Activated naive CD8-positive, alpha-beta T cell treated with anti-CD3 and anti-CD28 coated beads for 36 hours (primary cell): ENCODE measurements around the gene PLXNB3. TPM values are rescaled to one million over a fixed set of nuclear protein-coding genes. Genes with fewer than 3 reads are reported as not detected.
A peak's percentile ranks its signal among the peaks of the same experiment; 100 is the strongest.

Experiments
- DNase-seq: peaks from one replicate; pipeline ENCODE4 v3.0.0; 2021
- H3K27ac Mint-ChIP-seq: one replicate; pipeline ENCODE4 v1.8.0; 2022; ENCODE audit warnings: mild to moderate bottlenecking, moderate library complexity, mixed read lengths
- H3K27me3 Mint-ChIP-seq: one replicate; pipeline ENCODE4 v1.8.0; 2022; ENCODE audit warnings: mild to moderate bottlenecking, mixed read lengths
- H3K36me3 Mint-ChIP-seq: one replicate; pipeline ENCODE4 v1.8.0; 2021; ENCODE audit warnings: mild to moderate bottlenecking, mixed read lengths
- H3K4me1 Mint-ChIP-seq: one replicate; pipeline ENCODE4 v1.8.0; 2021; ENCODE audit warnings: mixed read lengths
- H3K4me3 Mint-ChIP-seq: one replicate; pipeline ENCODE4 v1.8.0; 2022; ENCODE audit warnings: mild to moderate bottlenecking, moderate library complexity, mixed read lengths
- H3K9me3 Mint-ChIP-seq: one replicate; pipeline ENCODE4 v1.8.0; 2022; ENCODE audit warnings: mixed read lengths
- total RNA-seq, 2 experiments: library from RNA; stranded (reverse); gene quantifications; one replicate each; pipeline ENCODE4 v1.2.3, GENCODE V29; 2021

The PLXNB3 gene
- total RNA-seq, 2 experiments from 2014 or later = 2.8 to 4.2 TPM

- Mint-ChIP-seq H3K27me3 (no peaks in the 10 kb centered on the region), H3K27ac (no peak overlapping the region), H3K4me3 (no peak overlapping the region), H3K4me1 (no peaks in the 10 kb centered on the region), H3K9me3 (no peaks in the 10 kb centered on the region), H3K36me3 (no peaks in the 10 kb centered on the region)
- no peak for DNase-seq
These were observed 18.8 kb downstream of the PLXNB3 start for GRCh38 chrX:153782871-153783270.

- Mint-ChIP-seq H3K36me3 (no peaks in the 10 kb centered on the region), H3K27me3 (no peaks in the 10 kb centered on the region), H3K9me3 (no peaks in the 10 kb centered on the region), H3K27ac (no peak overlapping the region), H3K4me3 (no peak overlapping the region), H3K4me1 (no peaks in the 10 kb centered on the region)
- DNase-seq = no peak
These were observed 19.4 kb downstream of the PLXNB3 start for GRCh38 chrX:153783378-153784013.

- no peaks in the 10 kb centered on the region for H3K9me3 Mint-ChIP-seq
- no peak overlapping the region for H3K27ac Mint-ChIP-seq
- H3K4me1 Mint-ChIP-seq = no peaks in the 10 kb centered on the region
- no peak overlapping the region for H3K4me3 Mint-ChIP-seq
- H3K36me3 Mint-ChIP-seq = peaks cover 2% of the 10 kb centered on the region
- DNase-seq = no peak
- H3K27me3 Mint-ChIP-seq = no peaks in the 10 kb centered on the region
These were observed 20.4 kb downstream of the PLXNB3 start for GRCh38 chrX:153784325-153784967.

GRCh38 chrX:153786669-153787068 is 22.6 kb downstream of the PLXNB3 start:
- Mint-ChIP-seq H3K4me1 (no peaks in the 10 kb centered on the region), H3K27me3 (no peaks in the 10 kb centered on the region), H3K36me3 (peaks cover 2% of the 10 kb centered on the region), H3K4me3 (no peak overlapping the region), H3K9me3 (no peaks in the 10 kb centered on the region), H3K27ac (no peak overlapping the region)
- no peak for DNase-seq

- Mint-ChIP-seq H3K36me3 (peaks cover 6% of the 10 kb centered on the region), H3K4me1 (peaks cover 6% of the 10 kb centered on the region), H3K27ac (no peak overlapping the region), H3K27me3 (no peaks in the 10 kb centered on the region), H3K4me3 (no peak overlapping the region), H3K9me3 (no peaks in the 10 kb centered on the region)
- no peak for DNase-seq
These were observed 25.6 kb downstream of the PLXNB3 start for GRCh38 chrX:153789654-153790053.

GRCh38 chrX:153791104-153791852 is 27.2 kb downstream of the PLXNB3 start:
- Mint-ChIP-seq H3K4me1 (peaks cover 8% of the 10 kb centered on the region), H3K27me3 (no peaks in the 10 kb centered on the region), H3K36me3 (peaks cover 14% of the 10 kb centered on the region), H3K27ac (no peak overlapping the region), H3K9me3 (no peaks in the 10 kb centered on the region), H3K4me3 (no peak overlapping the region)
- DNase-seq = no peak

GRCh38 chrX:153792368-153792767 is 28.3 kb downstream of the PLXNB3 start:
- H3K4me3 Mint-ChIP-seq = peak overlapping the region; percentile 98
- H3K27me3 Mint-ChIP-seq = no peaks in the 10 kb centered on the region
- H3K4me1 Mint-ChIP-seq = peaks cover 9% of the 10 kb centered on the region
- H3K27ac Mint-ChIP-seq = no peak overlapping the region
- H3K36me3 Mint-ChIP-seq = peaks cover 20% of the 10 kb centered on the region
- DNase-seq = no peak
- no peaks in the 10 kb centered on the region for H3K9me3 Mint-ChIP-seq

GRCh38 chrX:153793291-153793690 is 29.2 kb downstream of the PLXNB3 start:
- Mint-ChIP-seq H3K27ac (peak overlapping the region; percentile 88), H3K36me3 (peaks cover 20% of the 10 kb centered on the region), H3K4me1 (peaks cover 9% of the 10 kb centered on the region), H3K4me3 (peak overlapping the region; percentile 98), H3K27me3 (no peaks in the 10 kb centered on the region), H3K9me3 (no peaks in the 10 kb centered on the region)
- DNase-seq = no peak

- peak; percentile 93 for DNase-seq
- Mint-ChIP-seq H3K27me3 (no peaks in the 10 kb centered on the region), H3K4me1 (peaks cover 9% of the 10 kb centered on the region), H3K9me3 (no peaks in the 10 kb centered on the region), H3K4me3 (peak within 1 kb of the TSS; percentile 98), H3K36me3 (peaks cover 18% of the 10 kb centered on the region), H3K27ac (peak within 1 kb of the TSS; percentile 96)
These were observed 30.2 kb downstream of the PLXNB3 start, which contains the start of the genes IDH3G and SSR4 for GRCh38 chrX:153794018-153794896. TSS of gene IDH3G (minus strand) at chrX:153794375. CDS start at chrX:153794326, 49 bp downstream. TSS of gene SSR4 (plus strand) at chrX:153794668. CDS start at chrX:153794688, 20 bp downstream.

GRCh38 chrX:153794897-153795816 is 31.1 kb downstream of the PLXNB3 start:
- H3K27ac Mint-ChIP-seq = peak overlapping the region; percentile 96
- no peaks in the 10 kb centered on the region for H3K27me3 Mint-ChIP-seq
- H3K36me3 Mint-ChIP-seq = peaks cover 18% of the 10 kb centered on the region
- H3K4me3 Mint-ChIP-seq = peak overlapping the region; percentile 98
- peaks cover 9% of the 10 kb centered on the region for H3K4me1 Mint-ChIP-seq
- DNase-seq = peak; percentile 27
- H3K9me3 Mint-ChIP-seq = no peaks in the 10 kb centered on the region

- Mint-ChIP-seq H3K4me1 (peaks cover 9% of the 10 kb centered on the region), H3K9me3 (no peaks in the 10 kb centered on the region), H3K36me3 (peaks cover 18% of the 10 kb centered on the region), H3K27me3 (no peaks in the 10 kb centered on the region), H3K4me3 (no peak overlapping the region), H3K27ac (no peak overlapping the region)
- DNase-seq = no peak
These were observed 33.5 kb downstream of the PLXNB3 start for GRCh38 chrX:153797415-153798015.

- Mint-ChIP-seq H3K36me3 (peaks cover 14% of the 10 kb centered on the region), H3K9me3 (no peaks in the 10 kb centered on the region), H3K4me1 (peaks cover 4% of the 10 kb centered on the region), H3K4me3 (no peak overlapping the region), H3K27ac (no peak overlapping the region), H3K27me3 (no peaks in the 10 kb centered on the region)
- no peak for DNase-seq
These were observed 35.3 kb downstream of the PLXNB3 start for GRCh38 chrX:153799326-153799725.

GRCh38 chrX:153800177-153800722 is 36.2 kb downstream of the PLXNB3 start:
- no peak overlapping the region for H3K27ac Mint-ChIP-seq
- H3K27me3 Mint-ChIP-seq = no peaks in the 10 kb centered on the region
- DNase-seq = no peak
- H3K4me1 Mint-ChIP-seq = peaks cover 4% of the 10 kb centered on the region
- H3K9me3 Mint-ChIP-seq = no peaks in the 10 kb centered on the region
- no peak overlapping the region for H3K4me3 Mint-ChIP-seq
- peaks cover 12% of the 10 kb centered on the region for H3K36me3 Mint-ChIP-seq
